Caki2 (cell line): Measurements from ENCODE around the gene RCC2. TPM values are rescaled to one million over a fixed set of nuclear protein-coding genes. Genes with fewer than 3 reads are reported as not detected.

Experiments used
- DNase-seq: peaks from one replicate; pipeline ENCODE4 v3.0.0-alpha.2; 2015; ENCODE audit warnings: low read depth
- in situ Hi-C: cut with HindIII; loops from 2 replicates; pipeline ENCODE4 v1.10.0; 2016; ENCODE audit warnings: low sequenced_read_pairs, low pct_unique_long_range_greater_than_20kb, mixed read lengths
- total RNA-seq: library from RNA; depleted of rRNA; stranded (reverse); fragments of >200 nt; shearing (Covaris generic); gene quantifications from 2 replicates; pipeline ENCODE4 v1.2.3, GENCODE V29; 2014; ENCODE audit warnings: low replicate concordance

The RCC2 gene
- total RNA-seq, 1 experiment from 2014 or later, result 145 TPM

- in situ Hi-C loops, result no loop called here
Measured at GRCh38 chr1:17403081-17403480, 36.4 kb downstream of the RCC2 start.

GRCh38 chr1:17401841-17402240 is 37.6 kb downstream of the RCC2 start:
- in situ Hi-C loops, result no loop called here
- no peak for DNase-seq

More at GRCh38 chr1:17403081-17403480, 36.4 kb downstream of the RCC2 start:
- no peak for DNase-seq

- in situ Hi-C loops, result no loop called here
Measured at GRCh38 chr1:17400725-17401341, 38.6 kb downstream of the RCC2 start.

GRCh38 chr1:17397910-17398695 is 41.4 kb downstream of the RCC2 start:
- in situ Hi-C loops, result no loop called here

More at GRCh38 chr1:17400725-17401341, 38.6 kb downstream of the RCC2 start:
- DNase-seq, result no peak

GRCh38 chr1:17393230-17393629 is 46.2 kb downstream of the RCC2 start:
- in situ Hi-C loops, result no loop called here
- no peak for DNase-seq

More at GRCh38 chr1:17397910-17398695, 41.4 kb downstream of the RCC2 start:
- no peak for DNase-seq

GRCh38 chr1:17392199-17392740 is 47.2 kb downstream of the RCC2 start:
- no peak for DNase-seq
- in situ Hi-C loops, result no loop called here

GRCh38 chr1:17381161-17381560 is 58.3 kb downstream of the RCC2 start:
- in situ Hi-C loops, result no loop called here
- no peak for DNase-seq

GRCh38 chr1:17377325-17377953 is 62.0 kb downstream of the RCC2 start:
- DNase-seq, result no peak
- in situ Hi-C loops, result no loop called here

GRCh38 chr1:17375651-17376050 is 63.8 kb downstream of the RCC2 start:
- DNase-seq, result no peak
- in situ Hi-C loops, result no loop called here

GRCh38 chr1:17372955-17373354 is 66.5 kb downstream of the RCC2 start:
- no peak for DNase-seq
- in situ Hi-C loops, result no loop called here

GRCh38 chr1:17371896-17372295 is 67.6 kb downstream of the RCC2 start, which contains the start of gene PADI6:
Gene PADI6 (plus strand): TSS chr1:17372196. CDS start chr1:17372246, 50 bp downstream.
- no peak for DNase-seq
- in situ Hi-C loops, result no loop called here

GRCh38 chr1:17370618-17371017 is 68.9 kb downstream of the RCC2 start:
- peak; percentile 18 for DNase-seq
- in situ Hi-C loops, result no loop called here

- DNase-seq, result no peak
- in situ Hi-C loops, result no loop called here
Measured at GRCh38 chr1:17369466-17369865, 70.0 kb downstream of the RCC2 start.

GRCh38 chr1:17365293-17365692 is 74.2 kb downstream of the RCC2 start:
- in situ Hi-C loops, result no loop called here

GRCh38 chr1:17363771-17364170 is 75.7 kb downstream of the RCC2 start:
- DNase-seq, result no peak
- in situ Hi-C loops, result no loop called here

More at GRCh38 chr1:17365293-17365692, 74.2 kb downstream of the RCC2 start:
- DNase-seq, result no peak

- no peak for DNase-seq
- in situ Hi-C loops, result no loop called here
Measured at GRCh38 chr1:17363351-17363750, 76.1 kb downstream of the RCC2 start.

- DNase-seq, result no peak
- in situ Hi-C loops, result no loop called here
Measured at GRCh38 chr1:17361687-17362086, 77.8 kb downstream of the RCC2 start.

GRCh38 chr1:17360272-17360956 is 79.1 kb downstream of the RCC2 start:
- in situ Hi-C loops, result no loop called here
- DNase-seq, result no peak
